Heart left ventricle (tissue), 16 donors: ENCODE data around the gene FTCDNL1. TPM values are rescaled to one million over a fixed set of nuclear protein-coding genes. Genes with fewer than 3 reads are reported as not detected.

Source experiments
- ATAC-seq, 4 donors: fragments of 200-7000 bp; cut with Tn5 transposase; one replicate each; pipeline ENCODE4 v1.9.1; 2020 to 2022; ENCODE audit warnings: moderate library complexity in 4 of 4, mild to moderate bottlenecking in 3 of 4, moderate number of reproducible peaks in 1 of 4
- DNase-seq, 5 donors: peaks; one replicate each; pipeline ENCODE4 v3.0.0-alpha.2; 2020
- H3K27ac ChIP-seq, 12 donors: fragments of 200-600 bp; sonication (generic) in 4 of 12; one replicate each; pipeline versions ENCODE4 v1.5.0 to v1.8.0; 2016 to 2022; ENCODE audit warnings: mild to moderate bottlenecking in 2 of 12
- H3K27me3 ChIP-seq, 9 donors: fragments of 200-600 bp; sonication (generic) in 2 of 9; one replicate each; pipeline versions ENCODE4 v1.5.1 to v1.8.0; 2016 to 2022; ENCODE audit warnings: mild to moderate bottlenecking in 3 of 9
- H3K36me3 ChIP-seq, 9 donors: fragments of 200-600 bp; sonication (generic) in 2 of 9; one replicate each; pipeline versions ENCODE4 v1.5.0 to v1.8.0; 2018 to 2022; ENCODE audit warnings: mild to moderate bottlenecking in 2 of 9
- H3K4me1 ChIP-seq, 12 donors: fragments of 200-600 bp; sonication (generic) in 4 of 12; one replicate each; pipeline versions ENCODE4 v1.5.0 to v1.8.0; 2016 to 2022; ENCODE audit warnings: mild to moderate bottlenecking in 3 of 12
- H3K4me3 ChIP-seq, 12 donors: fragments of 200-600 bp; sonication (generic) in 4 of 12; one replicate each; pipeline versions ENCODE4 v1.5.0 to v1.8.0; 2017 to 2022; ENCODE audit warnings: mild to moderate bottlenecking in 9 of 12, moderate library complexity in 4 of 12
- H3K9me3 ChIP-seq, 12 donors: fragments of 200-600 bp; sonication (generic) in 4 of 12; one replicate each; pipeline versions ENCODE4 v1.5.0 to v1.8.0; 2016 to 2022; ENCODE audit warnings: mild to moderate bottlenecking in 1 of 12
- POLR2A ChIP-seq, 2 donors: fragments of 450-650 bp; IDR thresholded peaks; one replicate each; pipeline ENCODE4 v1.6.1; 2017; ENCODE audit warnings: antibody characterized with exemption in 2 of 2, mild to moderate bottlenecking in 2 of 2, moderate library complexity in 2 of 2
- WGBS, 4 donors: extraction: QIAGEN DNeasy Blood & Tissue Kit in 2 of 4; methylation state at CpG; one replicate each; pipeline versions ENCODE4 v1.1.5 to v1.1.7; 2013 to 2018; 5-methylcytosine and 5-hydroxymethylcytosine counted together
- intact Hi-C, 10 donors: fragments of 100-400 bp; cut with DNase I; formaldehyde crosslinking; loops; one replicate each; pipeline versions ENCODE4 v1.11.1 to v1.14.2; 2022
- polyA plus RNA-seq, 2 donors: library from polyadenylated mRNA; stranded (reverse); fragments of 200-250 nt; gene quantifications; one replicate each; pipeline ENCODE4 v1.2.3, GENCODE V29; 2013
- total RNA-seq, 9 donors: library from RNA; depleted of rRNA in 2 of 9; stranded (reverse); fragments of >200 nt in 2 of 9; fragmentation: NEBNext Ultra II Directional in 3 of 9; extraction: Animal tissue kit (Norgen Biotek cat#: 25700) in 3 of 9; gene quantifications; one replicate each; pipeline versions ENCODE4 v1.1.0 to v1.2.4, GENCODE V29; 2016 to 2023
- TF ChIP-seq, protein P1 (sequence below), 12 donors: fragments of 200-600 bp; sonication (generic) in 4 of 12; IDR thresholded peaks; one replicate each; pipeline versions ENCODE4 v1.5.0 to v1.8.0; 2018 to 2022; ENCODE audit warnings: antibody characterized with exemption in 12 of 12, mild to moderate bottlenecking in 5 of 12
- donor health status: ischemic (EF 13 %, LVEDD 7.1; RV severe dilation, severe dysfunction).
- donor health status: healthy with polysubstance abuse.
- donor health status: DM: no; HTN: yes; CAD: no.
- donor health status: DM: no; HTN: no; CAD: no.
- donor health status: ischemic (EF 25% LVEDD 6.9; RV normal size, moderate dysfunction).
- donor health status: ischemic (EF 25% LVEDD 5.7; RV mildly dilated, moderate dysfunction).
- donor health status: healthy.
- donor health status: DM: yes; HTN: yes; CAD: no.
- donor health status: ischemic (EF 35%, LVEDD 5.7; RV mildly dilated, moderate dysfunction).
- donor health status: nonischemic (EF 11% LVEDD 7.7; RV severe dilation, severe dysfunction).
- donor health status: DM: yes; HTN: yes; CAD: no.
- donor health status: PGD.
- donor health status: ischemic (EF 29% LVEDD 5.4; RV normal size, mild dysfunction).
- donor health status: nonischemic (EF 23%, LVEDD 6.1; RV moderate dilation, normal function).

FTCDNL1 gene
- total and polyA plus RNA-seq, 11 donors: 0.69 to 9.6 (median 2.7) TPM

DNA sequence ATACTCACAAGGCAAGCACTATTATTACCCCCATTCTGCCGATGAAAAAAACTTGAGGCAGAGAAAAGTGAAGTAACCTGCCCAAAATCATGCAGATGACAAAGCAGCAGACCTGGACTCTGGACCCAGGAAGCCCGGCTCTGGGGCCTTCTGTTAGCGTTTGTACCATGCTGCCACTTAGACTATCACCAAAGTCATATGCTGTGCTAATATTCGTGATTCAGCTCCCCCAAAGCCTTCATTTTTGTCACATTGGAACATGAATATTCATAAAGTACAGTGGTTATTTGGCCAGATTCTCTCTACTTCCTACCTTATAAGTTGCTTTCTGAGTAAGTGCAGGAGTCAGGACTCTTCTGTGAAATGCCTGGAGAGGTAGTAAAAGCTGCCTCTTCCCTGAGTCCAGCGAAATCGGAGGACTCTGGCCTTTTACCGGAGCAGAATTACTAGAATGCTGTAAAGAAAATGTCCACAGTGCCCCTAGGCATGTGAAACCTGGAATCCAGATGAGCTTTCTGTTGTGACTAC, 86.7 kb downstream of the FTCDNL1 start:
- no peak for ATAC-seq
- no peak for TF ChIP-seq POLR2A (IDR thresholded peaks at IDR 0.05)
- TF ChIP-seq, protein P1, sequence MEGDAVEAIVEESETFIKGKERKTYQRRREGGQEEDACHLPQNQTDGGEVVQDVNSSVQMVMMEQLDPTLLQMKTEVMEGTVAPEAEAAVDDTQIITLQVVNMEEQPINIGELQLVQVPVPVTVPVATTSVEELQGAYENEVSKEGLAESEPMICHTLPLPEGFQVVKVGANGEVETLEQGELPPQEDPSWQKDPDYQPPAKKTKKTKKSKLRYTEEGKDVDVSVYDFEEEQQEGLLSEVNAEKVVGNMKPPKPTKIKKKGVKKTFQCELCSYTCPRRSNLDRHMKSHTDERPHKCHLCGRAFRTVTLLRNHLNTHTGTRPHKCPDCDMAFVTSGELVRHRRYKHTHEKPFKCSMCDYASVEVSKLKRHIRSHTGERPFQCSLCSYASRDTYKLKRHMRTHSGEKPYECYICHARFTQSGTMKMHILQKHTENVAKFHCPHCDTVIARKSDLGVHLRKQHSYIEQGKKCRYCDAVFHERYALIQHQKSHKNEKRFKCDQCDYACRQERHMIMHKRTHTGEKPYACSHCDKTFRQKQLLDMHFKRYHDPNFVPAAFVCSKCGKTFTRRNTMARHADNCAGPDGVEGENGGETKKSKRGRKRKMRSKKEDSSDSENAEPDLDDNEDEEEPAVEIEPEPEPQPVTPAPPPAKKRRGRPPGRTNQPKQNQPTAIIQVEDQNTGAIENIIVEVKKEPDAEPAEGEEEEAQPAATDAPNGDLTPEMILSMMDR (IDR thresholded peaks at IDR 0.05): no peak
- Histone ChIP-seq H3K9me3 (no peaks in the 10 kb centered on the region), H3K4me3 (no peak overlapping the region), H3K36me3 (no peaks in the 10 kb centered on the region), H3K27me3 (no peaks in the 10 kb centered on the region), H3K27ac (no peak overlapping the region), H3K4me1 (no peaks in the 10 kb centered on the region)
- intact Hi-C loops: no loop called here
- DNase-seq: no peak
- WGBS, 4 donors: 84 to 94% (median 89%) methylated on average over 7 of the region's 7 CpGs

DNA sequence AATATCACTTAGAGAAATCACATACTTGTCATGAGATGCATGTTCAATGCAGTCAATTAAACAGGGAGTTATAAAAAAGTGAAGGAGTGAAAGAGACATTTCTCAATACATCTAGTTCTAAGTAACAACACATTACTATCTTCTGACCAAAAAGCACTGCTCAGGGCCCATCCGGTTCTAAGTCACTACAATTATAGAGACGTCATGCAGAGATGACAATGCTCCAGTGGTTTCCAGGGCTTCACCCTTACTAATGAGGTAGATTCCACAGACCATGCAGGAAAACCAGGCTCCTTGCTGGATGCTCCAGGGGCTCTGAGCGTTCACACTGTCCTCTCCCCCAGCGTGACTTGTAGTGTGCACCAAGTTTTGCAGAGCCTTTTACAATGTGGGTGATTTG, 88.0 kb downstream of the FTCDNL1 start:
- intact Hi-C loops: no loop called here
- TF ChIP-seq, protein P1 (IDR thresholded peaks at IDR 0.05): no peak
- TF ChIP-seq POLR2A (IDR thresholded peaks at IDR 0.05): no peak
- Histone ChIP-seq H3K4me1 (no peaks in the 10 kb centered on the region), H3K9me3 (no peaks in the 10 kb centered on the region), H3K4me3 (no peak overlapping the region), H3K27ac (no peak overlapping the region), H3K36me3 (no peaks in the 10 kb centered on the region), H3K27me3 (no peaks in the 10 kb centered on the region)
- 79 to 92% (median 81%) methylated on average over 4 of the region's 4 CpGs for whole genome bisulfite sequencing, 4 donors
- ATAC-seq (no peak), DNase-seq (no peak)

GRCh38 chr2:199760574-199760973, 90.4 kb downstream of the FTCDNL1 start:
- TF ChIP-seq, protein P1 (IDR thresholded peaks at IDR 0.05): no peak
- no peak for TF ChIP-seq POLR2A (IDR thresholded peaks at IDR 0.05)
- H3K36me3 ChIP-seq: no peaks in the 10 kb centered on the region
- DNase-seq (no peak), ATAC-seq (no peak)
- H3K9me3 ChIP-seq: no peaks in the 10 kb centered on the region
- H3K27ac ChIP-seq: no peak overlapping the region
- peaks cover 0 to 2% (median 0%) of the 10 kb centered on the region in 9 donors for H3K27me3 ChIP-seq
- H3K4me3 ChIP-seq: no peak overlapping the region
- WGBS, 4 donors: 83 to 90% (median 86%) methylated on average over 3 of the region's 3 CpGs
- intact Hi-C loops: loop anchor here in 1 of 10 donors (1.0 kb wide), 1 partner anchor 36 kb away; no protein-coding TSS in a partner anchor
- H3K4me1 ChIP-seq: peaks cover 0 to 8% (median 0%) of the 10 kb centered on the region in 12 donors

DNA sequence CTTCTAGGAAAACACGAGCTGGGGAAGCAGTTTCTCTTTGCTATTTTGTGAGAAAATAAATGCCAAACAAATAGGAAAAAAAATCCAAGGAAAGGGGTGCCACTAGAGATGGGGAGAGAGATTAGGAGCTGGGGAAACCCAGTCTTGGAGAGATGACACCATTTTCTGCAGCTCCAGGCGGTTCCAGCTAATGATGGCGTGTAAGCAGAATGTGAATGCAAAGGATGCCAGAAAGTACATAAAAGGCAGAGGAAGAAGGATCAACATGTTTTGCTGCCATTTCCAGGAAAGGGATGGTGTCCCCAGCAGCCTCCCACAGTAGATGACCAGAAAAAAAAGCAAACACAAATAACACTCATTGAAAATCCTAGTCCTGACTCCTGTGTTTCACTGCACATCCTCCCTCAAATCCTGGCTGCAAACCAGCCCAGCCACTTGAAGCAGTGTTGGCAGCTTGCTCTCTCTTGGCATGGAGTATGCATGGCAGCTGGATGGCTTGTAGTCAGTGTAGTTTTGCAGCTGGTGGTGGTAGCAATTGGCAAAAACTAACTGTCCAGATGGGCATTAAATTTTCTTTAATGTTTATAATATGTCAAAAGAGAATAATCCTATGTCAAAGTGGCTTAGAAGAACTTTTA, 93.6 kb downstream of the FTCDNL1 start:
- 54 to 64% (median 60%) methylated on average over 3 of the region's 3 CpGs for WGBS, 4 donors
- peaks cover 0 to 8% (median 0%) of the 10 kb centered on the region in 12 donors for H3K4me1 ChIP-seq
- peaks cover 0 to 2% (median 0%) of the 10 kb centered on the region in 12 donors for H3K9me3 ChIP-seq
- DNase-seq: peak in 4 of 5 donors; percentile 41 to 75 (median 54)
- no peaks in the 10 kb centered on the region for H3K36me3 ChIP-seq
- intact Hi-C loops: no loop called here
- ATAC-seq: peak; percentile 75 to 94 (median 88)
- TF ChIP-seq POLR2A (IDR thresholded peaks at IDR 0.05): no peak
- H3K27me3 ChIP-seq: peaks cover 0 to 5% (median 0%) of the 10 kb centered on the region in 9 donors
- no peak overlapping the region for H3K4me3 ChIP-seq
- H3K27ac ChIP-seq: no peak overlapping the region
